GM12891 (cell line): ENCODE results near the gene U2AF1L4.

ENCODE experiments used
- DNase-seq: peaks from one replicate; pipeline ENCODE4 v3.0.0; 2011; ENCODE audit warnings: low spot score; ENCODE audit not compliant: insufficient read length
- FAIRE-seq: peaks from 2 replicates; lab custom pipeline; 2011; peaks lifted over from hg19 to GRCh38; lab: Jason Lieb, UNC
- PAX5 ChIP-seq: IDR thresholded peaks from 2 replicates; pipeline ENCODE4 v1.6.1; 2011; ENCODE audit warnings: low read length, moderate library complexity, mild to moderate bottlenecking; ENCODE audit not compliant: insufficient read depth, severe bottlenecking
- POLR2A ChIP-seq: IDR thresholded peaks from 2 replicates; pipeline ENCODE4 v1.6.1; 2011; ENCODE audit warnings: low read depth, low read length, control low read depth
- POLR2AphosphoS5 ChIP-seq: IDR thresholded peaks from 2 replicates; pipeline ENCODE4 v1.6.1; 2011; ENCODE audit warnings: low read depth, low read length, control low read depth
- POU2F2 ChIP-seq: IDR thresholded peaks from 2 replicates; pipeline ENCODE4 v1.6.1; 2011; ENCODE audit warnings: low read depth, mild to moderate bottlenecking, control low read depth, low read length, moderate library complexity
- SPI1 ChIP-seq: IDR thresholded peaks from 2 replicates; pipeline ENCODE4 v1.6.1; 2011; ENCODE audit warnings: low read depth, low read length, control low read depth
- TAF1 ChIP-seq: IDR thresholded peaks from 2 replicates; pipeline ENCODE4 v1.6.1; 2011; ENCODE audit warnings: low read depth, low read length, control low read depth

U2AF1L4 gene

GRCh38 chr19:35712567-35713505 lies 32.4 kb downstream of the U2AF1L4 start:
- peak; percentile 57 for DNase-seq
- peak; percentile 82 for TF ChIP-seq POU2F2
- TF ChIP-seq SPI1: peak; percentile 83
- no peak for TF ChIP-seq PAX5
- peak; percentile 84 for TF ChIP-seq POLR2A
- TF ChIP-seq POLR2AphosphoS5: peak; percentile 75
- peak; percentile 84 for TF ChIP-seq TAF1
- peak; percentile 93 for FAIRE-seq

DNA sequence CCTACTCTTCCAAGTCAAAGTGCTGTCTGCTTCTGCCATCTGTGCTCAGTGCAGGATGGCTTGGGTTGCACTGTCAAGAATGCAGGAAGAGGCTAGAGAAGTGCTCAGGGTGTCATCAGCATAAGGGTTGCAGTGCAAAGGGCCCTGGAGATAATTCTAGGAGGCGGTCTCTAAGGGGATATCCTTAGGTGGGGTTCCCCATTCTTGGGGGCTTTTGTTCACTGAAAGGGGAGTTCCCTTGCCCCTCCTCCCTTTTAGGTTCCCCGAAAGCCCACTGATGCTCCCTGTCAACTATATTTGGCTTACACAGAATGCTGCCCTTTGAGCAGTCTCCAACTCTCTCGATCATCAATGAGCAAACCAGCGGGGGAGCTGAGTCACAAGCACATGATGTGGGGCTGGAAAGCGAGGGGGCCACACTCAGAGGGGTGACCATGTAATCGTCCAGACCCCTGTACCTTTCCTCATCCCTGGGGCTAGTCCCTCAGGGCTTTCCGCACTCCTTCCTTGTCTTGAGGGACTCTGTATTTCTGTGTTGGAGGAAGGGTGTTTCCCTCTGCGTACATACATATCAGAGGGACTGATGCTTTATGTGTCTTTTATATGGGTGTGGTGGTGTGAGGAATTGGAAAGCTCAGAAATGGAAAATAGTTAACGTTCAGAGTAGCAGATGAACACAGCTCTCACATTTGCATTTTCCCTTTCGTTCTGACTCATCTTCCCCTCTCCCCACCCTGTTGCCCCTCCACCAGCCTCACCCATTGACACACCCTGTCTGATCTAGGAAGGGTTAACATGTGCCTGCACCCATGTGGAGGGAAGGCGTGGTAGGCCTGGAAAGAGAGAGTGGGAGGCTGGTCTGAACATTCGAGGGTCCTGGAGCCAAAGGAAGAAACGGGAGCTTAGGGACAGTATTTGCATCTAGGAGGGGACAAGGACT lies 34.2 kb downstream of the U2AF1L4 start:
- peak; percentile 43 for DNase-seq
- peak; percentile 99 for FAIRE-seq
- peak; percentile 53 for TF ChIP-seq SPI1
- TF ChIP-seq PAX5: no peak
- TF ChIP-seq POLR2A: peak; percentile 51
- TF ChIP-seq POLR2AphosphoS5: peak; percentile 49; the same call in 1 of the 2 replicates
- peak; percentile 29; the same call in 1 of the 2 replicates for TF ChIP-seq TAF1
- TF ChIP-seq POU2F2: peak; percentile 100

- FAIRE-seq: no peak
- no peak for TF ChIP-seq POU2F2
- no peak for TF ChIP-seq SPI1
- no peak for TF ChIP-seq POLR2A
- no peak for TF ChIP-seq POLR2AphosphoS5
- TF ChIP-seq PAX5: no peak
- TF ChIP-seq TAF1: no peak
- no peak for DNase-seq
Measured at GRCh38 chr19:35708391-35708790, 36.8 kb downstream of the U2AF1L4 start.

- TF ChIP-seq SPI1 (no peak), POU2F2 (no peak), POLR2AphosphoS5 (no peak), TAF1 (no peak), POLR2A (no peak)
- FAIRE-seq: no peak
Measured at GRCh38 chr19:35704218-35704617, 41.0 kb downstream of the U2AF1L4 start, which contains the start of gene ZBTB32. Gene ZBTB32, plus strand, starts transcription at chr19:35704558. Its CDS starts 10,069 bp downstream, at chr19:35714627.

DNA sequence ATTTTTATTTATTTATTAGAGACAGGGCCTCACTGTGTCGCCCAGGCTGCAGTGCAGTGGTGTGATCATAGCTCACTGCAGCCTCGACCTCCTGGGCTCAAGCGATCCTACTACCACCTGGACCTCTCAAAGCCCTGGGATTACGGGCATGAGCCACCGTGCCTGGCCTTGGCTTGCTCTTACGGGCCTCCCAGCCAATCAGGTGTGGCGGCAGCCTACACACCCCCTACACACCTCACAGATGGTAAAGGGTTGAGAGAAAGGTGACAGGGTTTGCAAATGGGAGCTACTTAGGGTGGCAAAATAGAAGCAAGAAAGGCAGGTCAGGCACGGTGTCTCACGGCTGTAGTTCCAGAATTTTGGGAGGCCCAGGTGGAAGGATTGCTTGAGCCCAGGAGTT lies 41.9 kb downstream of the U2AF1L4 start:
- FAIRE-seq: no peak
- TF ChIP-seq POU2F2 (no peak), TAF1 (no peak), POLR2A (no peak), POLR2AphosphoS5 (no peak), SPI1 (no peak)
- no peak for DNase-seq

More at GRCh38 chr19:35704218-35704617, 41.0 kb downstream of the U2AF1L4 start, which contains the start of gene ZBTB32:
- DNase-seq: no peak

GRCh38 chr19:35702223-35703012 lies 42.8 kb downstream of the U2AF1L4 start:
- DNase-seq: peak; percentile 91
- TF ChIP-seq PAX5: no peak
- peak; percentile 61; the same call in 1 of the 2 replicates for TF ChIP-seq TAF1
- TF ChIP-seq POU2F2: peak; percentile 21; the same call in 1 of the 2 replicates
- TF ChIP-seq POLR2A: peak; percentile 64
- no peak for TF ChIP-seq SPI1
- peak; percentile 52; the same call in 1 of the 2 replicates for TF ChIP-seq POLR2AphosphoS5
- FAIRE-seq: peak; percentile 99

DNA sequence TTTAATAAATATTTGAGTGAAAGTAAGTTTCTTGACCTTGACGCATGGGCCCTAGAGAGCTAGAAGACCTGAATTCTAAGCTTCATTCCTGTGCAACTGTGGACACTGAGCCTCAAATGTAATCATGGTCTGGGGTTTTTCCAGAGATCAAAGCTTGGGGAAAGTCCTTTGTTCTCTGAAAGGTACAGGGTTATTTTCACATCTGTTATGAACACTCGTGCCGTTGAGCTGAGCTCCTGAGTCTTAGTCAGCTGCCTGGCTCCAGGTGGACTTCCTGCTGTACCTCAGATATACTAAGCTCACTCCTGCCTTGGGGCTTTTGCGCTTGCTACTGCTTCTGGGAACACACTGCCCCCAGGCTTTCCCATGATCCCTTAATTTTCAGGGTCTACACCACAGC lies 48.4 kb downstream of the U2AF1L4 start:
- no peak for TF ChIP-seq POLR2AphosphoS5
- no peak for TF ChIP-seq PAX5
- 0 out of 2 replicates have a peak, but pooled peaks have one; percentile 7 for TF ChIP-seq SPI1
- peak; percentile 16 for FAIRE-seq

GRCh38 chr19:35695895-35696422 lies 49.3 kb downstream of the U2AF1L4 start:
- no peak for TF ChIP-seq POU2F2
- no peak for TF ChIP-seq POLR2A
- no peak for TF ChIP-seq POLR2AphosphoS5
- no peak for TF ChIP-seq SPI1
- no peak for TF ChIP-seq PAX5
- no peak for TF ChIP-seq TAF1
- DNase-seq: no peak
- no peak for FAIRE-seq

More for the DNA sequence above, 48.4 kb downstream of the U2AF1L4 start:
- no peak for DNase-seq
